ENCODE results near the gene VRK1. TPM values are rescaled to one million over a fixed set of nuclear protein-coding genes. Genes with fewer than 3 reads are reported as not detected.

Gene VRK1
- total RNA-seq, 1 experiment from 2014 or later: 67.3 TPM

DNA sequence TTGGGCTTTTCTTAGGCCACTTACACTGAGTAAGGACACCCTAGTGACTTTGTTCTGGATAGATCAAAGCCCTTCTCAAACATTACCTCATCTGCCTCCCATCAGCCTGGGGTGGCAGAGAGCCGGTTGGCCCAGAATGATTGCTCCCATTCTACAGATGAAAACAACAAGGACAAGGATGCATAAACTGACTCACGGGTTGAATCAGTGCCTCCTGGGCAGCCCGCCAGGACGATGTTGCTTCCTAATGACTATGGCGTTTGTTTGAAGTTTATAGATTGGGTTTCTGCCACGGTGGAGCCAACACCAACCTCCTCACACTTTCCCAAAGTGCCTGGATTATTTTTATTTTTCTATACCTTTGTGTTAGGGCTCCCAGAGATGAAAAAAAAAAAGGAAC is 3.6 kb upstream of the VRK1 start (continued):
- TF ChIP-seq, protein P1, sequence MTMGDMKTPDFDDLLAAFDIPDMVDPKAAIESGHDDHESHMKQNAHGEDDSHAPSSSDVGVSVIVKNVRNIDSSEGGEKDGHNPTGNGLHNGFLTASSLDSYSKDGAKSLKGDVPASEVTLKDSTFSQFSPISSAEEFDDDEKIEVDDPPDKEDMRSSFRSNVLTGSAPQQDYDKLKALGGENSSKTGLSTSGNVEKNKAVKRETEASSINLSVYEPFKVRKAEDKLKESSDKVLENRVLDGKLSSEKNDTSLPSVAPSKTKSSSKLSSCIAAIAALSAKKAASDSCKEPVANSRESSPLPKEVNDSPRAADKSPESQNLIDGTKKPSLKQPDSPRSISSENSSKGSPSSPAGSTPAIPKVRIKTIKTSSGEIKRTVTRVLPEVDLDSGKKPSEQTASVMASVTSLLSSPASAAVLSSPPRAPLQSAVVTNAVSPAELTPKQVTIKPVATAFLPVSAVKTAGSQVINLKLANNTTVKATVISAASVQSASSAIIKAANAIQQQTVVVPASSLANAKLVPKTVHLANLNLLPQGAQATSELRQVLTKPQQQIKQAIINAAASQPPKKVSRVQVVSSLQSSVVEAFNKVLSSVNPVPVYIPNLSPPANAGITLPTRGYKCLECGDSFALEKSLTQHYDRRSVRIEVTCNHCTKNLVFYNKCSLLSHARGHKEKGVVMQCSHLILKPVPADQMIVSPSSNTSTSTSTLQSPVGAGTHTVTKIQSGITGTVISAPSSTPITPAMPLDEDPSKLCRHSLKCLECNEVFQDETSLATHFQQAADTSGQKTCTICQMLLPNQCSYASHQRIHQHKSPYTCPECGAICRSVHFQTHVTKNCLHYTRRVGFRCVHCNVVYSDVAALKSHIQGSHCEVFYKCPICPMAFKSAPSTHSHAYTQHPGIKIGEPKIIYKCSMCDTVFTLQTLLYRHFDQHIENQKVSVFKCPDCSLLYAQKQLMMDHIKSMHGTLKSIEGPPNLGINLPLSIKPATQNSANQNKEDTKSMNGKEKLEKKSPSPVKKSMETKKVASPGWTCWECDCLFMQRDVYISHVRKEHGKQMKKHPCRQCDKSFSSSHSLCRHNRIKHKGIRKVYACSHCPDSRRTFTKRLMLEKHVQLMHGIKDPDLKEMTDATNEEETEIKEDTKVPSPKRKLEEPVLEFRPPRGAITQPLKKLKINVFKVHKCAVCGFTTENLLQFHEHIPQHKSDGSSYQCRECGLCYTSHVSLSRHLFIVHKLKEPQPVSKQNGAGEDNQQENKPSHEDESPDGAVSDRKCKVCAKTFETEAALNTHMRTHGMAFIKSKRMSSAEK (CRISPR knock-in tag; IDR thresholded peaks at IDR 0.05; ENCODE audit: borderline replicate concordance): no peak
- TF ChIP-seq ATF1 (CRISPR knock-in tag; IDR thresholded peaks at IDR 0.05): no peak

DNA sequence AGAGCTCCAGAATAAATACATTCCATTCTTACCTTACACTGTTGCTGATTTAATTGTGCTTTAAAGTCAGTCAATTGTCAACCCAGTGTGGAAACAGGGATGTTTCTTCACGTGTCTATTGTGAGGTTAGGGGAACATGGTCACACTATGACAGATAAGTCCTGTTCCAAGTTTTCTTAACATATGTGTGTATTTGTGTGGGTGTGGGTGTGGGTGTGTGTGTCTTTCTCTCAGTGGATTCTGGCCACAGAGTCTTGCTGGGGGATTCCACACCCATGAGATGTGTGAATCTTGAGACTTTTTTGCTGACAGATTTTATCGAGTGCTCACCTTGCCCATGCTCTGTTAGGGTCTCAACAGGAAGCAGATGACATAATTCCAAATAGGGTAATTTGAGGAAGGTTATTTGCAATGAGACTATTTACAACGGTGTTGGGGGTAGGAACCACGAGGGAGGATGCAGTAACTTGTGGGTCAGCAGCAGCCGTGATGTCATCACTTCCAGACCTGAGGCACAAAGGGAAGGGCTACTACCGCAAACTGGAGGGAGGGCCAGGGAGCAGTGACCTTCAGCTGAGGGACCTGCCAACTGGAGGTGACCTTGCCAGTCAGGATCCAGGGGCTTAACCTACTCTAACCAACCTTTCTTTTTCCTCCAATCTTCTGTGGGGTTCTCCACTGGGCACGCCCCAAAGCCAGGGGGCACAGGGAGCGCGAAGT is 1.9 kb upstream of the VRK1 start:
- no peaks in the 10 kb centered on the region for H3K9me3 Mint-ChIP-seq
- POLR2A ChIA-PET: no interaction called here
- no peak for DNase-seq (ENCODE audit: low spot score)
- CTCF ChIA-PET: no interaction called here
- H3K4me1 Mint-ChIP-seq: peaks cover 19% of the 10 kb centered on the region
- H3K27me3 Mint-ChIP-seq (ENCODE audit: low read depth): peaks cover 9% of the 10 kb centered on the region; the same call in 1 of the 2 replicates
- H3K4me3 Mint-ChIP-seq: no peak overlapping the region
- no peak overlapping the region for H3K27ac Mint-ChIP-seq
- ATAC-seq: no peak
- no peaks in the 10 kb centered on the region for H3K36me3 Mint-ChIP-seq
- TF ChIP-seq ZNF121 (CRISPR knock-in tag; IDR thresholded peaks at IDR 0.05): no peak
- TF ChIP-seq RORB (CRISPR knock-in tag; IDR thresholded peaks at IDR 0.05): no peak
- no peak for TF ChIP-seq JUN (CRISPR knock-in tag; IDR thresholded peaks at IDR 0.05)
- no peak for TF ChIP-seq CREM (CRISPR knock-in tag; IDR thresholded peaks at IDR 0.05)

DNA sequence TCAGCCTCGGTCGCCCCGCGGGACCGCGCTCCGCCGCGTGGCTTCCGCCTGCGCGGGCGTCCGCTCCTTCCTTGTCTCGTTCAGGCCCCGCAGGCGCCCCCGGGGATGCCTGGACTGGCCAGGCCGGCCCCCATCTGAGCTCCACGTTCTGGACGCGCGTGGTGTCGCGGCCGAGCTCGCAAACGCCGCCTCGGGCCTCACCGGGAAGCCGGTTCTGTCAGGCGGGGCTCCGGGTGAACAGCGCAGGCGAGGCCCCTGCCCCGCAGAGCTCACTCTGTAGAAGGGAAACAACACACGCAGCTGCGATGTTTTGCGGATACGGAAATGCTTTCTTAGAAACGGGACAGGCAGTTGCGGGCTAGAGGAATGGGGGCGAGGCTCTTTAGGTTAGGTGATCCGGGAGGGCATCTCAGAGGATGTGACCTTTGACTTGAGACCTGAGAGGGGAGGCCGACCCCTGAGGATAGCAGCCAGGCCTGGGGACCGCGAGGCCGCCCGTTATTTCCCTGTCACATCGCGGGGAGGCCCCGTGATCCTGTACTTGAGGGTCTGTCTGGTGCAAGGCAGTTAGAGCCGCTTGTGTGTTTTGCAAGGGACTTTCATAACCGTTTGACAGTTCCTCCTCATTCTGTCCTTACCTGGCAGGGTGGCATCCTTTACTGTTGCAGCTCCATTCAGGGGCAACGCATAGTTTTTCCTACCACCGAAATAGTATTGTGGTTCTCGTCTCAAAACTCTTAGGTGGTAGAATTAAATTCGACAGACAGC is 584 bp downstream of the VRK1 start:
- CTCF ChIA-PET: interaction anchor here (1.0 to 4.3 kb wide), 2 partner anchors 55 to 56 kb away, joined by 3 to 15 read pairs; no protein-coding TSS in a partner anchor
- Mint-ChIP-seq H3K27ac (peak overlapping the region; percentile 74), H3K4me3 (peak overlapping the region; percentile 89), H3K27me3 (ENCODE audit: low read depth) (peaks cover 3% of the 10 kb centered on the region; the same call in 1 of the 2 replicates), H3K4me1 (peaks cover 22% of the 10 kb centered on the region), H3K9me3 (no peaks in the 10 kb centered on the region), H3K36me3 (no peaks in the 10 kb centered on the region)
- DNase-seq (ENCODE audit: low spot score): peak; percentile 33
- TF ChIP-seq FOXP1 (CRISPR knock-in tag; IDR thresholded peaks at IDR 0.05; ENCODE audit: borderline replicate concordance) (no peak), CREM (CRISPR knock-in tag; IDR thresholded peaks at IDR 0.05) (0 out of 2 replicates have a peak, but pooled peaks have one; percentile 6)
- TF ChIP-seq, protein P2, sequence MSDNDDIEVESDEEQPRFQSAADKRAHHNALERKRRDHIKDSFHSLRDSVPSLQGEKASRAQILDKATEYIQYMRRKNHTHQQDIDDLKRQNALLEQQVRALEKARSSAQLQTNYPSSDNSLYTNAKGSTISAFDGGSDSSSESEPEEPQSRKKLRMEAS (CRISPR knock-in tag; IDR thresholded peaks at IDR 0.05): peak; percentile 44; the same call in 1 of the 2 replicates
- POLR2A ChIA-PET: interaction anchor here (0.5 to 1.2 kb wide), 4 partner anchors 8 to 843 kb away, joined by 3 to 5 read pairs (median 4); no protein-coding TSS in a partner anchor
- ATAC-seq: peak; percentile 12

DNA sequence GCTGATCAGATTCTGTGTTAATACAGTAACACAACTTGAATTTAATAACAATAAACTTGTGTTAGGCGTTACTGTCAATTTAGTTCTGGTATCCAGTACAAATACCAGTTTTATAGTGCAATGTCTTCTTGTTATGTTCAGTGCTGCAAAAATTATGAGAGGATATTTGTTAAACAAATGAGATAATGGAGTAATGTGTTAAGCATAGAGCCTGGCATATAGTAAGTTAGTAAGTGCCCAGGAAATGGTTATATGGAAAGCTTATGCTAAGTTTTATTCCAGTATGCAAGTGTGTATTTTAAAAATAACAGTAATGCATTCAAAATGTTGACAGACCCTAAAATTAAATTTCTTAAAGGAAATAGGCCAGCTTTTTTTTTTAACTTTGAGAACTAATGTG is 1.8 kb downstream of the VRK1 start:
- Mint-ChIP-seq H3K4me3 (peak overlapping the region; percentile 89), H3K27ac (no peak overlapping the region), H3K36me3 (no peaks in the 10 kb centered on the region), H3K4me1 (peaks cover 29% of the 10 kb centered on the region), H3K27me3 (ENCODE audit: low read depth) (no peaks in the 10 kb centered on the region; the same call in 1 of the 2 replicates), H3K9me3 (no peaks in the 10 kb centered on the region)
- ATAC-seq: no peak
- no peak for TF ChIP-seq ZNF317 (CRISPR knock-in tag; IDR thresholded peaks at IDR 0.05; ENCODE audit: borderline replicate concordance, low read depth)
- ChIA-PET POLR2A (no interaction called here), CTCF (interaction anchor here (4.3 kb wide), 1 partner anchor 54 kb away, joined by 15 read pairs; no protein-coding TSS in a partner anchor)
- DNase-seq (ENCODE audit: low spot score): no peak

DNA sequence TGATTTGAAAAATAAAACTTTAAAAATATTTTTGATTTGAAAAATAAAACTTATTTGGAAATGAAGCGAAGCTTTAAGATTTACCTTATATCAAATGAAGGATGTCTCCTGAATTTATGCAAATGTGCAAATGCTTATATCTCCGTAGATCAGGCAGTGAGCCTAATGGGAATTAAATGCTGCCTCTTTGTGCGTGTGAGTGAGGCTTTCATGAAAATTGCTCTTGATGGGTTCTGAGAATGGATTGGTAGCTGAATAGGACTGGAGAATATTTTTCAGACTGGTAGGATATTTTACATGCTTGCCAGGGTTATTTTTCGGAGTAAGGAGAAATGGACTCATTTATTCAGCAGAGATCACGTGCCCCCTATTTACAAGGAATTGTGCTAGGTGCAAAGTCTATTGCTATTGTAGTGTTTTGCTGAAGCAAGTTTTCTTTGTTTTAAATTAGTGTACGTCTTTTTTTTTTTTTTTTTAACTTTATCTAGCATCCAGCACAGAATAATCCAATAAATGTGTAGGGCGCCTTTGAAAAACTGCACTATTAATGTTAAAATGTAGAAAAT is 2.4 kb downstream of the VRK1 start:
- POLR2A ChIA-PET: no interaction called here
- TF ChIP-seq SOX15 (CRISPR knock-in tag; IDR thresholded peaks at IDR 0.05) (no peak), NR2C2 (CRISPR knock-in tag; IDR thresholded peaks at IDR 0.05) (no peak), OVOL2 (CRISPR knock-in tag; IDR thresholded peaks at IDR 0.05; ENCODE audit: borderline replicate concordance) (no peak), SP1 (CRISPR knock-in tag; conservative IDR thresholded peaks at IDR 0.05) (no peak), IRF2 (CRISPR knock-in tag; IDR thresholded peaks at IDR 0.05; ENCODE audit: borderline replicate concordance, low read depth) (no peak), ZNF423 (CRISPR knock-in tag; IDR thresholded peaks at IDR 0.05) (no peak)
- TF ChIP-seq, protein P1 (CRISPR knock-in tag; IDR thresholded peaks at IDR 0.05; ENCODE audit: borderline replicate concordance): no peak

More for the DNA sequence above, 2.4 kb downstream of the VRK1 start:
- CTCF ChIA-PET: interaction anchor here (4.3 kb wide), 1 partner anchor 53 kb away, joined by 15 read pairs; no protein-coding TSS in a partner anchor
- H3K4me1 Mint-ChIP-seq: peaks cover 35% of the 10 kb centered on the region
- ATAC-seq (no peak), DNase-seq (ENCODE audit: low spot score) (no peak)
- 0 out of 2 replicates have a peak overlapping the region, but pooled peaks have one; percentile 42 for H3K27ac Mint-ChIP-seq
- H3K36me3 Mint-ChIP-seq: no peaks in the 10 kb centered on the region
- H3K4me3 Mint-ChIP-seq: peak overlapping the region; percentile 20; the same call in 1 of the 2 replicates
- no peaks in the 10 kb centered on the region for H3K9me3 Mint-ChIP-seq
- no peaks in the 10 kb centered on the region for H3K27me3 Mint-ChIP-seq (ENCODE audit: low read depth)

Data from WTC11 (cell line).